Measurements from ENCODE around the gene ADGRB3. TPM values are rescaled to one million over a fixed set of nuclear protein-coding genes. Genes with fewer than 3 reads are reported as not detected.

Gene ADGRB3
- total RNA-seq, 4 donors from 2014 or later = 0.30 to 0.94 (median 0.35) TPM

- intact Hi-C loops (cut with DNase I; ENCODE audit: low total_unique reads) = no loop called here
- no peak overlapping the region for H3K4me3 ChIP-seq (ENCODE audit: low read depth, poor library complexity, severe bottlenecking)
- TF ChIP-seq POLR2A (IDR thresholded peaks at IDR 0.05) (no peak), CTCF (IDR thresholded peaks at IDR 0.05) (no peak)
- no peak for DNase-seq (ENCODE audit: low spot score in 2 of 2)
- 90 to 92% methylated on average over 2 of the region's 2 CpGs for WGBS, 2 donors
Observed at GRCh38 chr6:68988698-68989097, 353.6 kb downstream of the ADGRB3 start.

DNA sequence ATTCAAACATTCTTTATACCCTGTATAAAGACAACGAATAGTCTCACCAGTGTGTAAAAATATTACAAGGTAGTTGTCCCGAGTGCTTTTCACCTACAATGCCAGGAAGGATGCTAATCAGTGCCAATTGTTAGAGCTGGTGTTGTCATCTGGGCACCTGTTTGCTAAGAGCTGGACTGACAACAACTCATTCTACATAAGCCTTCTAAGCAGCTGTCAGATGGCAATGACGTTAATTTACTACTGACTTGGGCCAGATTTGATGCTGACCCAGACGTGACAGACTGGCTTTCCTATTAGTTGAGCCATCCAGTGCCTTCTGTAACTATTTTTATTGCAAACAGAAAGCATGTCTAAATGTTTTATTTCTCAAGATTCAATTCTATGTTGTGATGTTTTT, 355.2 kb downstream of the ADGRB3 start:
- intact Hi-C loops (cut with DNase I; ENCODE audit: low total_unique reads) = no loop called here
- 48 to 61% methylated on average over 4 of the region's 4 CpGs for WGBS, 2 donors
- no peak for DNase-seq (ENCODE audit: low spot score in 2 of 2)
- no peak overlapping the region for H3K4me3 ChIP-seq (ENCODE audit: low read depth, poor library complexity, severe bottlenecking)
- TF ChIP-seq POLR2A (IDR thresholded peaks at IDR 0.05) = no peak

DNA sequence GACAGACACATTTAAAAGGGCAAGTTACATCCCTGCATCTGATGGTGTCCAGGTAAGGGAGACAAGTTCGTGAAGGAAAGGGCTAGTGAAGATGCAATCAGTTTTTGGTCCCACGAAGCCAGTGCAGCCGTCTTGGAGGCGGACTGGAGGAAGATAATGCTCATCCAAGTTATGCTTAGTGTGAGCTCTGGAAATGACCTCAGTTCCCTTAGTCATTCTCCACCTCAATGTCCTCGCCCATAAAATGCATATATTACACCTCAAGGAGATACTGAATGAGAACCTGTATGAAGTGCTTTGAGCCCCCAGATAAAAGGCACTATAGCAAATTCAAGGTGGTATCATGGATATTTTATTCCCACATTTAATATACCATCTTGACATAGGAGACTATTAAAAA, 358.8 kb downstream of the ADGRB3 start:
- DNase-seq (ENCODE audit: low spot score in 2 of 2) = no peak
- intact Hi-C loops (cut with DNase I; ENCODE audit: low total_unique reads) = no loop called here
- WGBS, 2 donors = 84 to 86% methylated on average over 5 of the region's 5 CpGs
- no peak overlapping the region for H3K4me3 ChIP-seq (ENCODE audit: low read depth, poor library complexity, severe bottlenecking)
- TF ChIP-seq POLR2A (IDR thresholded peaks at IDR 0.05) (no peak), CTCF (IDR thresholded peaks at IDR 0.05) (no peak)

DNA sequence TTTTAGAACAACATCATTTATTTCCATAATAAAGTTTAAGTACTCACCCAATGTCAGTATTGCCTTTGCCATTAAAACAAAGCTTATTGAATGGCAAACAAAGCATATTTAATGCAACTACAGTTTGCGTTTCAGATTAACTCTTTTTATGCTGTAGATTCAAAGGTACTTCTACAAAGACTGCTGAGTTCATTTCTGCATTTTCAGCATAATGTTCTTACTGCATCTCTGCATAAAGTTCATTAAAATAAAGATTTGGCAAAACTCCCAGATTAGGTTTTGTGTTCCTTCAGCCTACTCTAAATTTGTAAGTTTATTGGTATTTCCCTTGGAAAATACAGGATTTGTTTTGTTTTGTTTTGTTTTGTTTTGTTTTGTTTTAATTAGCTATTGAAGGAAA, 359.4 kb downstream of the ADGRB3 start:
- no peak overlapping the region for H3K4me3 ChIP-seq (ENCODE audit: low read depth, poor library complexity, severe bottlenecking)
- DNase-seq (ENCODE audit: low spot score in 2 of 2) = no peak
- intact Hi-C loops (cut with DNase I; ENCODE audit: low total_unique reads) = no loop called here
- TF ChIP-seq CTCF (IDR thresholded peaks at IDR 0.05) (no peak), POLR2A (IDR thresholded peaks at IDR 0.05) (no peak)
- WGBS, 2 donors = 51 to 57% methylated on average over 1 of the region's 1 CpG

- 83 to 90% methylated on average over 5 of the region's 5 CpGs for WGBS, 2 donors
- no peak for TF ChIP-seq CTCF (IDR thresholded peaks at IDR 0.05)
- no peak for TF ChIP-seq POLR2A (IDR thresholded peaks at IDR 0.05)
- DNase-seq (ENCODE audit: low spot score in 2 of 2) = no peak
- no peak overlapping the region for H3K4me3 ChIP-seq (ENCODE audit: low read depth, poor library complexity, severe bottlenecking)
- intact Hi-C loops (cut with DNase I; ENCODE audit: low total_unique reads) = loop anchor here (5.0 kb wide), 1 partner anchor 248 kb away; no protein-coding TSS in a partner anchor
Observed at GRCh38 chr6:69005199-69005598, 370.1 kb downstream of the ADGRB3 start.

GRCh38 chr6:69007781-69008180, 372.7 kb downstream of the ADGRB3 start:
- no peak for TF ChIP-seq POLR2A (IDR thresholded peaks at IDR 0.05)
- no peak for TF ChIP-seq CTCF (IDR thresholded peaks at IDR 0.05)
- H3K4me3 ChIP-seq (ENCODE audit: low read depth, poor library complexity, severe bottlenecking) = no peak overlapping the region
- 70 to 77% methylated on average over 3 of the region's 3 CpGs for WGBS, 2 donors
- DNase-seq (ENCODE audit: low spot score in 2 of 2) = no peak
- intact Hi-C loops (cut with DNase I; ENCODE audit: low total_unique reads) = loop anchor here (5.0 kb wide), 1 partner anchor 250 kb away; no protein-coding TSS in a partner anchor

Measured in lower leg skin (tissue), 4 donors.